Peyer's patch (tissue), 4 donors: ENCODE measurements around the gene PLK1.

ENCODE experiments used
- POLR2A ChIP-seq, 2 donors: fragments of 450-650 bp; IDR thresholded peaks; one replicate each; pipeline ENCODE4 v1.5.1; 2017; ENCODE audit warnings: antibody characterized with exemption in 2 of 2, mild to moderate bottlenecking in 2 of 2, moderate library complexity in 2 of 2
- TF ChIP-seq, protein P1 (sequence below), 6 experiments: fragments of 450-650 bp in 4 of 6; fragments of 200-600 bp in 2 of 6; sonication (generic) in 1 of 6; IDR thresholded peaks; one replicate each; pipeline ENCODE4 v1.5.1; 2017 to 2019; ENCODE audit warnings: antibody characterized with exemption in 6 of 6, mild to moderate bottlenecking in 3 of 6, moderate library complexity in 1 of 6

DNA sequence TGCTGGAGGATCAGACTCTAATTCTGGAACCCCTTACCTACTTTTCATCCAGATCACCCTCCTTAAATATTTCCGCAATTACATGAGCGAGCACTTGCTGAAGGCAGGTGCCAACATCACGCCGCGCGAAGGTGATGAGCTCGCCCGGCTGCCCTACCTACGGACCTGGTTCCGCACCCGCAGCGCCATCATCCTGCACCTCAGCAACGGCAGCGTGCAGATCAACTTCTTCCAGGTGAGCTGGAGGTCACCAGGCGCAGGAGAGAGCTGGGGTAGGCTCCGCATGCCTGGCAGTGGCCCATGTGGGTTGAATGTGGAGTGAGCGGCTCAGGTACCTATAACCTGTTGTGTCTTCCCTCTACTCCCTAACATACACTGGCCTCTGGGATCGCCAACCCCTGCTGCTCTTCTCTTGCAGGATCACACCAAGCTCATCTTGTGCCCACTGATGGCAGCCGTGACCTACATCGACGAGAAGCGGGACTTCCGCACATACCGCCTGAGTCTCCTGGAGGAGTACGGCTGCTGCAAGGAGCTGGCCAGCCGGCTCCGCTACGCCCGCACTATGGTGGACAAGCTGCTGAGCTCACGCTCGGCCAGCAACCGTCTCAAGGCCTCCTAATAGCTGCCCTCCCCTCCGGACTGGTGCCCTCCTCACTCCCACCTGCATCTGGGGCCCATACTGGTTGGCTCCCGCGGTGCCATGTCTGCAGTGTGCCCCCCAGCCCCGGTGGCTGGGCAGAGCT is 10.9 kb downstream of the PLK1 start:
- TF ChIP-seq, protein P1, sequence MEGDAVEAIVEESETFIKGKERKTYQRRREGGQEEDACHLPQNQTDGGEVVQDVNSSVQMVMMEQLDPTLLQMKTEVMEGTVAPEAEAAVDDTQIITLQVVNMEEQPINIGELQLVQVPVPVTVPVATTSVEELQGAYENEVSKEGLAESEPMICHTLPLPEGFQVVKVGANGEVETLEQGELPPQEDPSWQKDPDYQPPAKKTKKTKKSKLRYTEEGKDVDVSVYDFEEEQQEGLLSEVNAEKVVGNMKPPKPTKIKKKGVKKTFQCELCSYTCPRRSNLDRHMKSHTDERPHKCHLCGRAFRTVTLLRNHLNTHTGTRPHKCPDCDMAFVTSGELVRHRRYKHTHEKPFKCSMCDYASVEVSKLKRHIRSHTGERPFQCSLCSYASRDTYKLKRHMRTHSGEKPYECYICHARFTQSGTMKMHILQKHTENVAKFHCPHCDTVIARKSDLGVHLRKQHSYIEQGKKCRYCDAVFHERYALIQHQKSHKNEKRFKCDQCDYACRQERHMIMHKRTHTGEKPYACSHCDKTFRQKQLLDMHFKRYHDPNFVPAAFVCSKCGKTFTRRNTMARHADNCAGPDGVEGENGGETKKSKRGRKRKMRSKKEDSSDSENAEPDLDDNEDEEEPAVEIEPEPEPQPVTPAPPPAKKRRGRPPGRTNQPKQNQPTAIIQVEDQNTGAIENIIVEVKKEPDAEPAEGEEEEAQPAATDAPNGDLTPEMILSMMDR (IDR thresholded peaks at IDR 0.05), result no peak
- no peak for TF ChIP-seq POLR2A (IDR thresholded peaks at IDR 0.05)
